NT2/D1 (cell line): Measurements from ENCODE around the gene BRIX1.

ENCODE experiments used
- SUZ12 ChIP-seq: IDR thresholded peaks from 2 replicates; pipeline ENCODE4 v1.6.1; 2011; ENCODE audit not compliant: insufficient read length, insufficient read depth; ENCODE audit errors: extremely low read depth
- YY1 ChIP-seq: IDR thresholded peaks from 2 replicates; pipeline ENCODE4 v1.6.1; 2011; ENCODE audit not compliant: insufficient read length, insufficient read depth
- ZNF274 ChIP-seq: IDR thresholded peaks from 2 replicates; pipeline ENCODE4 v1.6.1; 2011; ENCODE audit warnings: mild to moderate bottlenecking, low read depth, low read length

DNA sequence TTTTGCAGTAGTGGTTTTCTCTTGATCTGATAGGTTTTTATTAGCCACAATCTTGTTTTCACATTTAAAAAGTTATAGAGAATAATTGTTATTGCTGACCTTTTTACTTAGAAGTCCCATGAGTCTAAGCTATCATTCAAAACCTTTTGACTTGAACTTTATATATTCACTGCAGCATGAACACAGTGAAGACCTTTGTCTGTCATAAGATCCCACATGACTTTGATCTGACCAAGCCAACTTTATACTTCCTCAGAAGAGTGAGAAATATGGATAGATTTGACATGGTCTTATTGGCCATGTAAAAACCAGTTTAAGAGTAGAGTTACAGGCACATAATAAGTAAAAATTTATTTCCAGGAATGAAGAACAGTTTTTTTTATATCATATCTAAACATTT is 34.3 kb upstream of the BRIX1 start:
- TF ChIP-seq ZNF274 = no peak
- no peak for TF ChIP-seq SUZ12
- no peak for TF ChIP-seq YY1
